Muscle of back (tissue), 11 donors: ENCODE measurements around the gene PRODH. TPM values are rescaled to one million over a fixed set of nuclear protein-coding genes. Genes with fewer than 3 reads are reported as not detected.
A peak's percentile ranks its signal among the peaks of the same experiment; 100 is the strongest.
"Not testable (repeated sequence)": the region's sequence is repeated elsewhere in the genome, so short reads cannot be mapped to it uniquely, and the experiment has no call there.

Experiments used
- DNase-seq, 3 donors: peaks; one replicate each; pipeline versions ENCODE4 v3.0.0 to v3.0.0-alpha.2; 2013
- polyA plus RNA-seq, 10 donors: library from polyadenylated mRNA; unstranded; fragments of 120-200 nt; gene quantifications; one replicate each; pipeline ENCODE4 v1.2.1, GENCODE V29; 2013; ENCODE audit not compliant: insufficient read length in 10 of 10

PRODH gene
- polyA plus RNA-seq, 10 donors = 2.9 to 11.6 (median 6.1) TPM

DNA sequence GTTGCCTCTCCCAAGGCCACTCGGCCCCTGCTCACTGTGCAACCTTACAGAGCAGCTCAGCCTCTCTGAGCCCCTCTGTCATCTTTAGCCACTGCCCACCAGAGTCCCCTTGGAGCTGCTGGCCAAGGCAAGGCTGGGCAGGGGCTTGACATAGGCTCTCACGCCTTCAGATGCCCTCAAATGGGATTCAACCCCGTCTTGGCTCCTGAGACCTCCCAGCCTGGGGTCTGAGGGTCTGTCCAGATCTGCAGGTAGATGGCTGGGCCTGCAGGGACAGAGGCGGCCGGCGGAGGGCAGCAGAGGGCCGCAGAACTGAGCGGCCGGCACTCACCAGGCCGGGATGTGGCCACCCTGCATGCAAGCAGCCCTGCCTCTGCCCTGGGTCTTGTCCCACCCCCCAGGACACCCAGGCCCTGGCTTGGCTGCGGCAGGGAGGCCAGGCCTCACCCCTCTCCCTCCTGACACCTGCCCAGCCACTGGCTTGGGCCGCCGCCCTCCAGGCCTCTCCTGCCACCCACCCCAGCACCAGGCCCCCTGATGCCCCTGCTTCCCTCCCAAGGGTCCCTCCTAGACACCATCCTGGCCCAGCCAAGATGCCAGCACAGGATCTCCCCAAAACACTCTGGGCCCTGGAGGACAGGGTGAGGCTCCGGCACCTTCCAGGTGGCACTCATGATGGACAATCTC lies 18.4 kb upstream of the PRODH start:
- DNase-seq = peak; percentile 32 to 76 (median 55)

GRCh38 chr22:18953128-18953527 lies 17.0 kb upstream of the PRODH start:
- not testable (repeated sequence) for DNase-seq

GRCh38 chr22:18952022-18952421 lies 15.9 kb upstream of the PRODH start:
- DNase-seq = no peak

- DNase-seq = no peak
Measured at GRCh38 chr22:18950141-18950540, 14.0 kb upstream of the PRODH start.

GRCh38 chr22:18947905-18948304 lies 11.8 kb upstream of the PRODH start:
- DNase-seq = no peak

DNA sequence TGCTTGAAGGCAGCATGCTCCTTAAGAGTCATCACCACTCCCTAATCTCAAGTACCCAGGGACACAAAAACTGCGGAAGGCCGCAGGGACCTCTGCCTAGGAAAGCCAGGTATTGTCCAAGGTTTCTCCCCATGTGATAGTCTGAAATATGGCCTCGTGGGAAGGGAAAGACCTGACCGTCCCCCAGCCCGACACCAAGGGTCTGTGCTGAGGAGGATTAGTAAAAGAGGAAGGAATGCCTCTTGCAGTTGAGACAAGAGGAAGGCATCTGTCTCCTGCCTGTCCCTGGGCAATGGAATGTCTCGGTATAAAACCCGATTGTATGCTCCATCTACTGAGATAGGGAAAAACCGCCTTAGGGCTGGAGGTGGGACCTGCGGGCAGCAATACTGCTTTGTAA lies 11.0 kb upstream of the PRODH start:
- DNase-seq = not testable (repeated sequence)

DNA sequence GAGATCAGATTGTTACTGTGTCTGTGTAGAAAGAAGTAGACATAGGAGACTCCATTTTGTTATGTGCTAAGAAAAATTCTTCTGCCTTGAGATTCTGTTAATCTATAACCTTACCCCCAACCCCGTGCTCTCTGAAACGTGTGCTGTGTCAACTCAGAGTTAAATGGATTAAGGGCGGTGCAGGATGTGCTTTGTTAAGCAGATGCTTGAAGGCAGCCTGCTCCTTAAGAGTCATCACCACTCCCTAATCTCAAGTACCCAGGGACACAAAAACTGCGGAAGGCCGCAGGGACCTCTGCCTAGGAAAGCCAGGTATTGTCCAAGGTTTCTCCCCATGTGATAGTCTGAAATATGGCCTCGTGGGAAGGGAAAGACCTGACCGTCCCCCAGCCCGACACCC lies 2.6 kb upstream of the PRODH start:
- not testable (repeated sequence) for DNase-seq

GRCh38 chr22:18934688-18935087 lies 1.4 kb downstream of the PRODH start:
- not testable (repeated sequence) for DNase-seq

- no peak for DNase-seq
Measured at GRCh38 chr22:18933914-18934313, 2.2 kb downstream of the PRODH start.

DNA sequence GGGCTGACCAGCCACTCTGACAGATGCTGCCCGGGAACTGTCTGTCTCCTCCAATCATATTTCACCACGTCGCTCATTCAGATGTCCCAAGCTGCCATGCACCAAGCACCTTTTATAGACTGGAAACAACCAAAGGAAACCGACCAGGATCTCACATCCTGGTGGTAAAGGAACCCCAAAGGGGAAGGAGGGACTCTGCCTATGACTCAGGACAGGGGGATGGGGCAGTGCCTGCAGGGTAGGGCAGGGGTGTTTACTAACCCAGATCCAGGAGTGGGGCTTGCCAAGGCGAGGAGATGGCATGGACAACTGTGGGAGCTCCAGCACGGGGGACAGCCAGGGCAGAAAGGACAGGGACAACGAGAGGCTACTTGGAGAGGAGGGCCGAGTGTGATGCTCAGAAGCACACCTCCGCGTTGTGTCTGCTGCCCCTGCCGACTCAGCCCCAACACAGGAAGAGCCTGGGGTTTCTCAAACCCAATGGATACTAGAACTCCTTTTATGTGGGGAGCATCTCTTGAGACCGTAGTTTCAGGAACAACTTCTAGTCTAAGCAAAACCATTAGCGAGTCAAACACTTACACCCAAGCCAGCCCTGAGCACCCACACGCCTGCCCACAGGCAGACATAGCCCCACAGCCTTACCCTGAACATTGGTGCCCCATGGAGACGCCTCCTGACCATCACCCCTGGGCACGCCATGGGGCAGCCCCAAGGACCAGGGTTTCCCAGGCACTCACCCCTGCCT lies 4.0 kb downstream of the PRODH start:
- no peak for DNase-seq

GRCh38 chr22:18929459-18929858 lies 6.6 kb downstream of the PRODH start:
- DNase-seq = no peak

GRCh38 chr22:18927573-18927972 lies 8.5 kb downstream of the PRODH start:
- no peak for DNase-seq

GRCh38 chr22:18927020-18927419 lies 9.1 kb downstream of the PRODH start:
- DNase-seq = no peak

DNA sequence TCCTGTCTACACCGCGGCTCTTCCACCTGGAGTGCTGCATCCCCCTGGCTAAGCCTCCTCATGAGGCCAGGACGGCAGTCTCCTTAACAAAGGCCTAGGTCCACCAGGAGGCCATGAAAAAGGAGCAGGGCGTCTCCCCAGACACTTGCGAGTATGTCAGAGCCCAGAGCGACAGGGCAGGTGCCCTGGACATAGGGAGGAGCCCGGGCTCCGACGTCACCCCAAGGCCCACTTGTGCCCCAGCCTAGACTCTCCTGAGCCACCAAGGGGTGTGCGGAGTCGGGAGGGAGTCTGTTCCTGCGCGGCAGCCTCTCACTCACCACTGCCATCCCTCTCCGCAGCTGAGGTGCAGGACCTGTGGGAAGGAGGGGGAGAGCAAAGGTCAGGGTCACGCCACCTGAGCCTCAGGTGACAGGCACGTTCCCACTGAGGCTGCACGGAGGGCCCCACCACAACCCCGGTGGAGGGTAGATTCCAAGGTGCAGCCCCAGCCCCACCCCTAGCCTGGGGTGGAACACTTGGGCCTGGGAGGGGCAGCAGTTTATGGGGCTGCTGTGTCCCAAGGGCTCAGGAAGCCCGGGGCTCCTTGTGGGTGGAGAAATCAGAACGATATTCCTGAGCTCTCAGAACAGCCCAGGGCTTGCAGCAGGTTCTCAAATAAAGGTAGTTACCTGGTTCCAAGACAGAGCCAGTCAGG lies 10.6 kb downstream of the PRODH start:
- no peak for DNase-seq

GRCh38 chr22:18920257-18920902 lies 15.7 kb downstream of the PRODH start:
- DNase-seq = not testable (repeated sequence)

DNA sequence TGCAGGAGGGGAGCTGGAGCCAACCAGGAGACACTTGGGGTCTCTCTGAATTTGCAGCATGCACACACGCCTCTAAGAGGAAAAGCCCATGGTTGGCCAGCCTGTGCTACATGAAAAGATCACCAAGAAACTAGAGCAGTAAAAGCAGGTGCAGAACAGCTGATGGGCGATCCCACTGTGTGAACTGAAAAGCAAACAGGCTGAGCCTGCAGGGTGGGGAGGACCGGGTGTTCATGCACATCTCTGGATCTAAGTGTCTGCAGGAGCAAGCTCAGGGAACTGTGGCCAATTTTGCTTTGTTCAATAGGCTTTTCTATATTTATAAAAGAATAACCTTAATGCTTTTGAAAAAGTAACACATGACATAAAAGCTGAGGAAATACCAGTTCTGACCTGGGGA lies 18.3 kb downstream of the PRODH start:
- DNase-seq = not testable (repeated sequence)

DNA sequence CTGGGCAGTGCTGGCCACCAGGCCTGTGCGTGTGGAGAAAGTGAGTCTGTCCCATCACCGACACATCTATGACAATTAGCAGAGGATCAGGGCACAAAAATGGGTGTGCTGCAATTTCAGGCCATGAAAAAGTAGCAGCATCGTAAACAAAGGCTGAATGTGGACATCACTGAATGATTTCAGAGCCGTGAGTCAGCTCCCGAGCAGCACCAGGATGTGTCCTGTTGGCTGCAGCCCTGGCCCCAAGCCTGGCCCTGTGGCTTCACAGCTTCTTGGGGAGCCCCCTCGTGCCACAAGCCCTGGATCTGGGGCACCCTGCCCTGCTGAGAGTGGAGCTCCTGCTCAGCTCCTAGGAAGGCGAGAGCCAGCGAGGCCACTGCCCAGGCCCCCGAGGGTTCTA lies 20.5 kb downstream of the PRODH start:
- DNase-seq = not testable (repeated sequence)

- not testable (repeated sequence) for DNase-seq
Measured at GRCh38 chr22:18914558-18914957, 21.5 kb downstream of the PRODH start.

DNA sequence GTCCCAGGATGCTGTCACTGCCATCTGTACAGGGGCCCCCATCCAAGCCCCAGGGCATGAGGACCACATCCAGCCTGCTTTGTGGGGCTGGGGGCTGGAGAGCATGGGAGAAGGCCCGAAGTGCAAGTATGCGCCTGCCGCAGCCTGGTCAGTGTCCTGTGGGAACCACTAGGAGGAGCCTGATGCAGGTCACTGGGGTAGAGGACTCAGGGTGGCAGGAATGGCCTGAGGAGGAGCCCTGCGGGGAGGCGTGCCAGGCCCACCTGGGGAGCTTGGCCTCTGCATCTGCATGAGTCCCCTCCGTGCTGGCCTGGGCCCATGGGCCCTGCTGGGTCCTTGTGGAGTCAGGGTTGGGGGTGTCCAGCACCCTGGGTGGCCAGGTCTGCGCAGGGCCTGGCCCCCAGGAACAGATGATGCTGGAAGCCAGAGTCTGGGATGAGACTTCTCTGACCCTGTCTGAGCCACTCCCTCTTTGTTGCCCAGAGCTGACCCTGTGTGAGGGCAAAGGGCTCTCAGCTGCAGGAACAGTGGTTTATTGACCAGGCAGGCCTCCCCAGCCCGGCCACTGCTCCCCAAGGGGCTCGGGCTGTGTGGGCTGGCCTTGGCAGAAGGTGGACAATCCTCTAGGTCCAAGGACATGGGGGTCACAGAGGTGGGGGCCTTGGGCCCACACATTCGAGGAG lies 23.7 kb downstream of the PRODH start:
- DNase-seq = not testable (repeated sequence)

DNA sequence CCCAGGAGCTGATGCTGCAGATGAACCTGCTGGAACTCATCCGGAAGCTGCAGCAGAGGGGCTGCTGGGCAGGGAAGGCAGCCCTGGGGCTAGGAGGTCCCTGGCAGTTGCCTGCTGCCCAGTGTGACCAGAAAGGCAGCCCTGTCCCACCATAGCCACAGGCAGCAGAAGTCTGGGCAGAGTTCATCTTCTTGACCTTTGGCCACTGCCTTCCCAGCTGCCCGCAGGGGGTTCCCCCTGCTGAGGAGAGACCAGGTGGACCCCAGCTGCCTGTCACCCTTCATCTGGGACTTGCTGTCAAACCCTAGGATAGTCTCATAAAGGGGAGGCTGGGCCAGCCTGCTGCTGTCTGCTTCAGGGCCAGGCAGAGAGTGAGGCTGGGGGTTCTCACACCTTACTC lies 24.6 kb downstream of the PRODH start:
- DNase-seq = not testable (repeated sequence)

DNA sequence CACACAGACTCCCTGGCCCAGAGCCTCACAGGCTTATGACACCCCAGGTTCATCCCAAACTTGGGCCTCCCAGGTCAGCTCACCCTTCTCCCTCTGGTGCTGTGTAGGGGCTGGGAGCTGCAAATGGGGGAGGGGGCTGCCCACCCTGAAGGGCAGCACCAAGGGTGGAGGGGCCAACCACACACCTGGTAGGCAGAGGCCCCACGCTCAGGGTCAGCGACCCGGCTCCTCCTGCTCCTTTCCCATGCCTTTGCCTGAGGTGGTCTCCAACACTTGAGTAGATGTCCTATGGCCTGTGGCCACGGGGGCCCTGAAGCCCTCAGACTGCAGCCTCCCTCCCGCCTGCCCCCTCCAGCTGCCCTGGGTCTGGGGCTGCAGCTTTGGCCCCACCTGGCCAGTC lies 26.5 kb downstream of the PRODH start:
- no peak for DNase-seq

- DNase-seq = no peak
Measured at GRCh38 chr22:18906896-18907295, 29.2 kb downstream of the PRODH start.
